ENCODE data around the gene DIPK2A. TPM values are rescaled to one million over a fixed set of nuclear protein-coding genes. Genes with fewer than 3 reads are reported as not detected.

The DIPK2A gene
- polyA plus RNA-seq, 3 donors, result 42.9 to 45.6 (median 45.6) TPM

DNA sequence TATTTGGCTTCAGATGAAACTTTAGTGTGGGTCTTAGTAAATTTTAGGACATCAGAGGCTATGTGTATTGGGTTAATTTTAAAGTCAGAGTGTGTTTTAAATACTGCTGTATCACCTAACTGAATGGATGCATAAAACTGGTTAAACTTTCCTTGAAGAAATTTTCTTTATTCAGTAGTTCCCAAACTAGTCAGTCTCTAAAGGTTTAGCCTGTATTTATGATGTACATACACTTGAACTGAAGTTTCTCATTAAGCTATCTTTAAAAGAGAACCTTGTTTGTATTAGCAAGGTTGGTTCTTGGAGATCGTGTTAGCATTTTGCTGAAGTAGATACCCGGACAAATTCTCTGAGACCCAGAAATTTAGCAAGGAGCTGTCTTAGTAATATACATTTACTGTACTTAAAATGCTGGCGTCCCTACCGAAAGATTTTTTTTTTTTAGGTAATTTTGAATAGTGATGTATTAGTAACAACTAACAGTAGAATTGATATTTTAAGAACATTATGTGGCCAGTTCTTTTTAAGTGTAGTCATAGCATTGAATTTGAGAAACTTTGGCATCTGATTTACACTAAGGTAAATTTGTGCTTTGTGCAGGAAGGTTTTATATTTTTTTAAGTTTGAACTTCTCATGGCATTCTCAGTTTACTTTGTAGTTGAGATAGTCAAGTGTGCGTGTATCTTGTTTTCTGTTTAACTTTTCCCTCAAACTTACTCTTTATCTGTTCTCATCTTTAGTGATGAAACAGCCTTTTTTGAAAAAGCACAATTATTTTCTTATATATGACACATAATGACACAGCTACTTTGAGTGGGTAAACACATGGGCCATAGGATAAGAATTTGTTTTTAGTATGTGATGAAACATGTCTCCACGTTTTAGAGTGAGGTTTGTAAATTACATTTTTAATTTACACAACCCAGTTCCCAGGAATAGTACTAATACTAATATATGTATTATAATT lies 2.9 kb downstream of the DIPK2A start:
- no peak for DNase-seq (ENCODE audit: low read depth in 3 of 3, low spot score in 2 of 3)

GRCh38 chr3:143975554-143976152 lies 4.0 kb downstream of the DIPK2A start:
- DNase-seq (ENCODE audit: low read depth in 3 of 3, low spot score in 2 of 3), result no peak

GRCh38 chr3:143977341-143978262 lies 6.0 kb downstream of the DIPK2A start:
- DNase-seq (ENCODE audit: low read depth in 3 of 3, low spot score in 2 of 3), result no peak

- DNase-seq (ENCODE audit: low read depth in 3 of 3, low spot score in 2 of 3), result no peak
Observed at GRCh38 chr3:143978263-143978631, 6.6 kb downstream of the DIPK2A start.

DNA sequence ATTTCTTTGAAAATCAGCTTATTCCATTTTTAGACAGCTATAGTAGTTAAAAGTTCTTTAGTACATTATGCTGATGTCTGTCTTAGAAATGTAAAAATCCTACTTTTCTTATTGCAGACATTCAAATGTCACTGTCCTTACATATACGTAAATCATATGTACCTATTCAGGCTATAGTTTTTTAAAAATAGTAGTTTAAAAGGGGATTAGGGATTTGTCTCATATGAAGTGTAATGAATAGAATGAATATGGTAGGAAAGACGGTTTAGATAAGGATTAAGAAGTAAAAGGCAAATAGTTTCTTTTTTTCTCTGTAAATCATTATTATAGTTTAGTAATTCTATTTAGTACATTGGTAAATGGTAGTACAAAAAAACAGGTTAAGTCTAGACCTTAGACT lies 7.4 kb downstream of the DIPK2A start:
- no peak for DNase-seq (ENCODE audit: low read depth in 3 of 3, low spot score in 2 of 3)

GRCh38 chr3:143979813-143980212 lies 8.2 kb downstream of the DIPK2A start:
- DNase-seq (ENCODE audit: low read depth in 3 of 3, low spot score in 2 of 3), result no peak

DNA sequence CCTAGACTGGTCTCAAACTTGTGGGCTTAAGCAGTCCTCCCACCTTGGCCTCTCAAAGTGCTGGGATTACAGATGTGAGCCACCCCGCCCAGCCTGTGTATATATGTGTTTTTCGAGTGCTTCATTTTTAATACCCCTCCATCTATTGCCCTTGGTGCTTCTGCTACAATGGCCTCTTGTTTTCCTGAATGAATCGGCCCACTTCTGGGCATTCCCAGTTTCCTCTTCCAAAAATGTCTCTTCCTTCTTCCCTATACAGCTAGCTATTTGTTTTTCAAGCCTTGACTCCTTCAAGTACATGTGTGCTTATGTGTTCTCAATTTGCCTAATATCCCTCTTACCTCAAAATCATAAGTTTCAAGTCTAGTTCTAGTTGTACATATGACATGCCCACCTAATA lies 16.7 kb downstream of the DIPK2A start:
- no peak for DNase-seq (ENCODE audit: low read depth in 3 of 3, low spot score in 2 of 3)

DNA sequence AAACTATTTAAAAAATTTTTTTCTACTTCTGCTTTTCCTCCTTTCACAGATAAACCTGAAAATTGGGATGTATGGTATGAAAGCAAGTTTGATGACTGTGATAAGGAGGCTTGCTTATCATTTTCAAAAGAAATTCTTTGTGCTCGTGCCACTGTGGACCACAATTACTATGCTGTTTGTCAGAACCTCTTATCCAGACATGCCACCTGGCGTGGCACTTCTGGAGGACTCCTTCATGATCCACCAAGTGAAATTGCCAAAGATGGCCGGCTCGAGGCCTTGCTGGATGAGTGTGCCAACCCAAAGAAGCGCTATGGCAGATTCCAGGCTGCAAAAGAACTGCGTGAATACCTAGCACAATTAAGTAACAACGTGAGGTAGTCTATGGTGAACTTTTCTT lies 17.8 kb downstream of the DIPK2A start:
- DNase-seq (ENCODE audit: low read depth in 3 of 3, low spot score in 2 of 3), result no peak

GRCh38 chr3:143991713-143992112 lies 20.1 kb downstream of the DIPK2A start:
- no peak for DNase-seq (ENCODE audit: low read depth in 3 of 3, low spot score in 2 of 3)

GRCh38 chr3:143998266-143998665 lies 26.6 kb downstream of the DIPK2A start:
- DNase-seq (ENCODE audit: low read depth in 3 of 3, low spot score in 2 of 3), result no peak

DNA sequence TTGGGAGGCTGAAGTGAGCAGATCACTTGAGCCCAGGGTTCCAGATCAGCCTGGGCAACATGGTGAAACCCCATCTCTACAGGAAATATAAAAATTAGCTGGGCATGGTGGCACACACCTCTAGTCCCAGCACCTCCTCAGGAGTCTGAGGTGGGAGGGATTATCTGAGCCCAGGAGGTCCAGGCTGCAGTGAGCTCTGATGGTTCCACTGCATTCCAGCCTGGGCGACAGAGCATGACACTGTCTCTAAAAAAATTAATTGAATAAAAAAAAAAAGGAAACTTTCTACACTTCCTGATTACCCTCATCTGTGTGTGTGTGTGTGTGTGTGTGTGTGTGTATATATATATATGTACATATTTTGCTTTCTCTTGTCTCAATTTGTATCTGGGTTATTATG lies 31.4 kb downstream of the DIPK2A start:
- DNase-seq (ENCODE audit: low read depth in 3 of 3, low spot score in 2 of 3), result no peak

GRCh38 chr3:144010371-144010770 lies 38.7 kb downstream of the DIPK2A start:
- DNase-seq (ENCODE audit: low read depth in 3 of 3, low spot score in 2 of 3), result no peak

DNA sequence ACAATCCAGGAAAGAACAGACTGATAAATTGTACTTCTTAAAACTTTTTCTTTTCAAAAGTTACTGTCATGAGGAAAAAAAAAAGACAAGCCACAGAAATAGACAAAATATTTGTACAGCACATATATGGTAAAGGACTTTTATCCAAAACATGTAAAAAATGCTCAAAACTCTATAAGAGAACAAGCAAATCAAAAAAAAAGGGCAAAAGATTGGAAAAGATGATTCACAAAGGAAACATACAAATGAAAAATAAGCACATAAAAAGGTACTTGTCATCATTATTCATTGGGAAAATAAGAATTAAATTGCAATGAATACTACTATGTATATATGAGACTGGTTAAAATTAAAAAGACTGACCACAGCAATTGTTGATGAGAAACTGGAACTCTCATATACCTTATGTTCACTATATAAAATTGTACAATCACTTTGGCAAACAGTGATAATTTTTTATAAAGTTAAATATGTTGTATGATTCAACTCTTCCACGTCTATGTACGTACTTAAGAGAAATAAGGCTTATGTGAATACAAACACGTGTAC lies 39.7 kb downstream of the DIPK2A start:
- DNase-seq (ENCODE audit: low read depth in 3 of 3, low spot score in 2 of 3), result no peak

- DNase-seq (ENCODE audit: low read depth in 3 of 3, low spot score in 2 of 3), result no peak
Observed at GRCh38 chr3:144015133-144015532, 43.5 kb downstream of the DIPK2A start.

- no peak for DNase-seq (ENCODE audit: low read depth in 3 of 3, low spot score in 2 of 3)
Observed at GRCh38 chr3:144018776-144019175, 47.2 kb downstream of the DIPK2A start.

Other genes starting within 250 kb of the DIPK2A start
- 1 to 10 TPM; 5.8 to 6.8 (median 6.4) TPM for gene SLC9A9, start 123.4 kb upstream of the DIPK2A start, polyA plus RNA-seq (ENCODE audit: insufficient read length in 3 of 3)

Measured in right renal cortex interstitium (tissue), 3 donors.